GM21367 (cell line): ENCODE data around the gene GAREM1.
"Not testable (repeated sequence)": the region's sequence is repeated elsewhere in the genome, so short reads cannot be mapped to it uniquely, and the experiment has no call there.

Experiments
- ATAC-seq: cut with Tn5 transposase; IDR thresholded peaks from one replicate; pipeline ENCODE4 v1.9.1; 2021; ENCODE audit not compliant: unreplicated experiment

Gene GAREM1

DNA sequence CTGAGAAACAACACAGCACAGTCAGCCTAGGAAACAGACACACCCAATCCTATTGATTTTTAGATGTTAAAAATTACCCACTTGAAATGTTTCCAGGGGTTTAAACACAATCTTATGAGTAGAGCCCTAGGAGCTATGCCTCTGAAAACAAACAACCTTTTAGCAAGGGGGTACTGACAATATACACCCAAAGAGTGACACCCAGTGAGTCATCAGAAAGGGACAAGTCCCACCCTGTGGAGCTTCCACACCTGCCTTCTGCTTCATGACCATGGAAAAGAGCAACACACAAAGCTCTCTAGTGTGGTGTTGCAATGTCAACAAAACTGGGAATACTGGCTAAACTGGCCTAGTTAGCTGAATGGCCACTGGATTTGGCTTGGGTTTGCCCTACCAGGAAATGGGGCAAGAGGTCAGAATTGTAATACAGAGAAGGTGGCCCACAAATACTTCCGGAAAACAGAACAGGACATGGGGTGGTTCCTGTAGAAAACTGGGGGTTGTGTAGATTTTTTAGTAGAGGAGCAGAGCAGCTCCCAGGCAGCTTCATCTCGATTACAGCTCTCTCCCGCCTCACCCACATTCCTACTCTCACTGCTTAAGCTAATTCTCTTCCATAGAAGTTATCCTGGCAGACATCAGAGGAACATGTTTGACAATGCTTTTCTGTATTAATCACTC lies 98.2 kb downstream of the GAREM1 start:
- no peak for ATAC-seq

DNA sequence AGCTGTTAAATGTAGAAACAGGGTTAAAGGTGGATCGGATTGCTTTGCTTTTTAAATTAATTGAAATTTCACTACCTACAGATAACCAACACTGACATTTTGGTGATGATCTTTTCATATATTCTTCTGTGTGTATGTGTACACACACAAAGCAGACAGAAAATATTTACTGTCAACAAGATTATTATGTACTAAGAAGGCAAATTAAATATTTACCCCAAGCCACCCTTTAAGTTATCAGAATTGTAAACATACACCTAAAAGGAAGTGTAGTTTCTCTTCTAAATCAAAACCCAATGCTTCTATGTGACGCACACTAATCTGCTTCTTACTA lies 98.7 kb downstream of the GAREM1 start:
- ATAC-seq = no peak

DNA sequence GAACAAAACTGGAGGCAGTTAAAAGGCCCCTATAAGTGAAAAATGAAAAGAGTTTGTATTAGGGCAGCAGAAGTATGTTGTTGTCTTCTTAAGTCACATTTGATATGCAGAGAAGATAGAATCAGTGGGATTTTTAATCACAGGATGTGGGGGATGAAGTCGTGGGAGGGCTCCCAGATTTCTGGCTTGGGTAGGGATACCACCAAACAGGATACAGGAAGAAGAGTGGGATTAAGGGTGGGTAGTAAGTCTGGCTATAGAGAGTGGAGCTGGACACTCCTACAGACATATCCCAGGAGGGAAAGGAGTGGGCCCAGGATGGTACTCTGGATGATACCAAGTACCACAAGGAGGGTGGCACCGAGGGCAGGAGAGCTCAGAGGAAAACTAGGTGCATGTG lies 99.3 kb downstream of the GAREM1 start:
- no peak for ATAC-seq

DNA sequence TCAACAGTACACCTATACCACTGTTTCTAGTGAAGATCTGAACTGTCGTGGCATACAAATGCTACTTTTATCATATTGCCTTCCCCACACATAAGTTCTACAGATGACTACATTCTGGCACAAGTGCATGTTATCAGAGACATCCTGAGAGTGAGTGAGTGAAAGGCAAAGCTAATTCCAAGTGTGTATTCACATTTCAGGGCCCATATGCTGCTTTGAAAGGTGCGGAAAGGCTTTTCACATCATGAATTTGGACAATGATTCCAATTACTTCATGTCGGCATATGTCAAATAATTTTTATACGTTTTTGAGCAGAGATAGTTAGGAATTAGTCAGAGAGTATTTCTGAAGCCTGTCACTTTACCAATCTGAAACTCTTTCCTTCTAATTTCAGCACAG lies 101.7 kb downstream of the GAREM1 start:
- ATAC-seq = no peak

DNA sequence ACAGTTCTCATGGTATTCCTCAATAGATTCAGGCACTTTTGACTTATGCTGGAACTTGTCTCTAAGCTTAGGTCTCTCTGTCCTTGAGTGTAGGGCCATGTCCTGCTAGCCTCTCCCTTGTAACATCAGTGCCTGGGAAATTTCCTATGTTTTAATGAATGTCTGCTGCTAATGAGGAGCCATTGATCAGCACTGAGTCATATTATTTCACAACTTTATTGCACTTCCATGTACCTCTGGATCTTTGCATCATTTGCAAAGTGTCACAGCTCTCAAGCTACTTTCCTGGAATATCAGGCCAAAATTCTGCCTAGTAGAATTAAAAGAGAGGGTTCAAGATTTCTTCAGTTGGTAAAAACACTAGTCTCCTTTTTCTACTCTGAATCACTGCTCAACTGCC lies 102.5 kb downstream of the GAREM1 start:
- ATAC-seq = no peak

DNA sequence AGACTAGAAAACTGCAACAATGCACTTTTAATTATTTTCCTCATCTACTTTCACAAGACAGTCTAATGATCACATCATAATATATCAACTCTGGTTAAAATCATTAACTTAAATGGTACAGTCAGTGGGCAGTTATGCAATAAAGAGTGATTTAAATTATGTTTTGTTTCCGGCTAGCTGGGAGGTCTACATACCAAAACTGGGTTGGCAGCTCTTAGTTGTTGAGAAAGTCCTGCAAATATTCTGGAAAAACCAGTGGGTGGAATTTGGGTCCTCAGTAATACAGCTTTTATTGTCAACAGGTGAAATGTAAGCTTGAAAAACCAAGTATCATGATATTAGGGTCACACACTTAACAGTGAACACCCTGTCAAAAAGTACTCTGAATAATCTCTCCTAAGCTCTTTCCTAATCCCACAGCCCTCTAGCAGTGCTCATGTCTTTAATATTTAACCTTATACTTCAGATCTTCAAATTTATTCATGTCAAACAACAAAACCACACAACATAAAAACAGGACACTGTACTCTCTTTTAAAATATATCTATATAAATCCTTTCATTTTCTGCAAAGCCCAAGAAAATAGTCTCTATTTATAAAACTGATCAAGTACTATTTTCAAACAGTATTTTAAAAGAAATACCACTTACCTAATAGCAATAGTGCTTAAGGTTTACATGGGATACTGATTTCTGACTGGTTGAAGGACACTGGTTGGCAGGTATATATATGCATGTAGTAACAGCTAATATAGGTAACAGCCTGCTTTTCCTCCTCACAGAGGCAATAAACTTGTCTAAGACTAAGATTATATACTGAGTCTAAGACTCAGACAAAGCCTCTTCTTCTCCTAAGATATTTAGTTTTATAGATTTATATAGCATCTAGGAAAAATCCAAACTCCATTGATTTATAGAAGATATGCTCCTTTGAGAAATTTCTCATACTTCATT lies 103.8 kb downstream of the GAREM1 start:
- ATAC-seq = no peak

DNA sequence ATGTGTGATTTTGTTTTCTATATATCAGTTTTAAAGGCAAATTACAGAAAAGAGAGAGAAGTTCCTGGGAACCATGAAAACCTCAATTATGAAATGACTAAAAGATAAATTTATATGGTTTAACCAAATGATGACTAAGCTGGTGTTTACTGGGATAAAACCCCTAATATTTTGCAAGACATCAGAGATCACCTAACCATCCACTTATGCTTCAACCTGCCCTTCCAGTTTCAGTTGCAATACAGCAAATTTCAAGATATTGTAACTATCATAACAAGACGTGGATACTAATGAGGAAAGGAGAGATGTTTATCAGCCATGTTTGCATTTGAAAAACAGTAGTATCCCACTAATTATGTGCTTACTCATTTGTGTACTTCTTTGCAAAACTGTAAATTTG lies 108.2 kb downstream of the GAREM1 start:
- no peak for ATAC-seq

DNA sequence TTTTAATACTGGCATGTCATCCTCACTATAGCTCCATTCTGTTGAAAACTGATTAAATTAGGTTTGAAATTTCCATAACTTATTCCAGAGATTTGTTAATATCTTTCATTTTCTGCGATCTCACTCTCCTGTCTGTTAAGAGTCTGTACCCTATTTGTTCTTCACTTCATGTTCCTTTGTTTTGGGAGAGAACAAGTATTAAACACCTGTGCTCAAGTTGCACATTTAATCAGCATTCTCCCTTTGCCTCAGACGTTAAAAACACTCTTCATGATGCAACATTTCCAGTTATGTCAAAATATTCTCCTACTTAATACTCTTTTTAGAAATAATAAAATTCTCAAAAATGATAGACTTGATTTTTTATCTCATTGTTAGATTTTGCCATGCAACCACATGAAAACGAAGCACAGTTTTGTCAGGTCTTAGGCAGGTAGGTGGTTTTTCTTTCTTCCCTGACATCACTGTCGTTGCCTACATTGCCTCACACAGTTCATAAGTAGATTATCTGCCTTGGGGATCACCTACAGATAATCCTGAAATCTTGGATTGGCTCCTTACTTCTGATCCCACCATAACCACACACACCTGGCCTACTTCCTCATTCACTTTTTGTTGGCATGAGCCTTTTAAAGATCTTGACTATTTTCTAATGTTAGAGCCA lies 109.9 kb downstream of the GAREM1 start:
- no peak for ATAC-seq

DNA sequence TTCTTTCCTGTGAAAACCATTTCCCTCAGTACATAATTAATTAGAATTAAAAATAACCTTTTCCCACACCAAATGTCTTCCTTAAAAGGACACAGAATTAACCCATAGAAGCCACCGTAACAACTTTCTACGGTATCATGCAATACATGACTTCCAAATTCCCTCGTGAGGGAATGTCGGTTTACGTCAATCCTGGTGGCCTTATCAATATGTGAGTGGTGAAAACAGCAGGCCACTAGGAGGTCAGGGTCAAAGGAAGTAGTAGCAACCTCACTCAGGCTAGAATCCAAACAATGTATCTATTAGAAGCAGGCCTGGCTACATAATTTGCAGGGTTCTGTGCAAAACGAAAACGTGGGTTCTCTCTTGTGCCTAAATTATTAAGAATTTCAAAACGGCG lies 112.2 kb downstream of the GAREM1 start:
- ATAC-seq = no peak

DNA sequence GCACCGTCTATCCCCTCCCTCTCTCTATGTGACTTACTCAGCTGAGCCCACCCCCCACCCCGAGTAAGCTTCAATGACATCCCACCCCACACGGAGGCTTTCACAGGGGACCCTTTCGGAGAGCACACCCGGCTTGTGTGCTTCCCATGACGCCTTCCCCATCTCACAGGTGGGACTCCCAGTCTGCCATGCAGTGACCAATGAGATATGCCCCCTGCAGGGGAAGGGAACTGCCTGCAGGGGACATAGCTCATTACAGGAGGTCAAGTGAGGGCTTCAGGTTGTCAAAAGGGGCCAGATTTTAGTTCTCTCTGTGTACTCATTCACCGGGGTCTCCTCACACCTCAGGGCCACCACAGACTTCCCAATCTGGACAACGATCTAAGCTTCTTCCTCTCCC lies 112.6 kb downstream of the GAREM1 start:
- ATAC-seq = no peak

DNA sequence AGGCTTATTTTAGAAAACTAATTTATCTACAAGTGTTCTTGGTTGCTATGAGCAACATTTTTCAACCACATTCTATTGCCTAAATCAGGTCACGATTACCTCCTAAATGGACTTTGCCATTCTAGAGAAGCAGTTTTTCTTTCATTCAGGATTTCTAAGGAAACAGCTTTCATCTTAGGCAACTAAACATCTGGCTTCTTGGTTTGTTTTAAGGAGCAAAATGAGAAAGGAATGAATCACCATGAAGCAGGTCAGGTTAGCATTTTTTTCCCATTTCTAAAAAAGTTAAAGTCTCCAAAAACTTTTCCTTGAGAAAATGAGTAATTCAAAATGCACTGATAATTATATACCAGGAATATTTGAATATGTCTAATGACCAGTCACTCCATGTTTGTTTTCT lies 114.8 kb downstream of the GAREM1 start:
- no peak for ATAC-seq

DNA sequence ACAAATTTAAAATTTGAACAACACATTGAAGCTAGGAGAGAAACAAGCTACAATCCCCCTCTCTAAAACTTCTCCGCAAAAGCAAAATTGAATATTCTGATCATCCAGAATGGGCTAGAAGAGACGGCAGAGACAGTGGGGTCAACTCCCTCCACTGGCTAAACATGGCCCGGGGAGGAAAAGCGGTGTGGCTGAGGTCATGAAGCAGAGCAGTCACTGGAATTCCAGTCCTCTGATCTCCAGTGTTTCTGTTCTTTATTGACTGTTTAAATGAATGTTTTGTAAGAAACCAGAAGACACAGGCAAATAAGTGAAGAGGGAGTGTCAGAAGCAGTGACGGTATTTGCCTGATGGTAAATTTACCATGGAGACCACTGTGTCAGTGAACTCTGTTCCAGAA lies 116.2 kb downstream of the GAREM1 start:
- ATAC-seq = no peak

DNA sequence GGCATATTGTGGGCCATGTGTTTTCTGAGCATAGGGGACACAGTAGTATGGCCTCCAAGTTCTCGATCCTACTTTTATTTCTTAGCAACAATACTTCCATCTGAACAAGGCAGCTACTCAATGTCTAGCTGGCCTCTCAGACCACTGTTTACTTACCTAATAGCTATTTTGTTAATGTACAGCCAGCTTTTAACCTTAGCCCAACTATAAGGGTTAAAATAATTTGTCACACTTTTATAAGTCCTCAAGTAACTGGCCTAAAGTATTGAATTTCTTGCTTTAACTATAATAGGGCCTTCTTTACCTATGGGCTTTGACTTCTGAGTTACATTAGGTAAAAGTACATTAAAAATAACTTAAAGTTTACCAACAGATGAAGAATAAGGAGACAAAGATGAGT lies 117.4 kb downstream of the GAREM1 start:
- no peak for ATAC-seq

DNA sequence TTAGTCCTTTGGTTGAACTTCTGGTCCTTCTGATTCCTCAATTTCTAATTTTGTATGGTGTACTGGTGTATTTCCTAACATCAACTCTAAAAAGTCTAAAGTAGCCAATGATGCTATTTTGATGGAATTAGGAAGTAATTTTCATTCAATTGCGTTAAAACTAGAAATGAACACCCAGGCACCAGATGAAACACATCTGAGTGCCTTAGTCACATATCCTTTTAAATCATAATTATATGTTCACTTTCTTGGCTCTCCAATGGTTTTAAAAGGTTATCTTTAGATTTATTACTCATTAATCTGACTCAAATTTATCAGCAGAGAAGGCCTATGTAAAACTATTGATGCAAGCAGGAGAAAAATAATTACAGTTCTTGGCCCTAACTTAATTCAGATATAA lies 119.7 kb downstream of the GAREM1 start:
- ATAC-seq = no peak

DNA sequence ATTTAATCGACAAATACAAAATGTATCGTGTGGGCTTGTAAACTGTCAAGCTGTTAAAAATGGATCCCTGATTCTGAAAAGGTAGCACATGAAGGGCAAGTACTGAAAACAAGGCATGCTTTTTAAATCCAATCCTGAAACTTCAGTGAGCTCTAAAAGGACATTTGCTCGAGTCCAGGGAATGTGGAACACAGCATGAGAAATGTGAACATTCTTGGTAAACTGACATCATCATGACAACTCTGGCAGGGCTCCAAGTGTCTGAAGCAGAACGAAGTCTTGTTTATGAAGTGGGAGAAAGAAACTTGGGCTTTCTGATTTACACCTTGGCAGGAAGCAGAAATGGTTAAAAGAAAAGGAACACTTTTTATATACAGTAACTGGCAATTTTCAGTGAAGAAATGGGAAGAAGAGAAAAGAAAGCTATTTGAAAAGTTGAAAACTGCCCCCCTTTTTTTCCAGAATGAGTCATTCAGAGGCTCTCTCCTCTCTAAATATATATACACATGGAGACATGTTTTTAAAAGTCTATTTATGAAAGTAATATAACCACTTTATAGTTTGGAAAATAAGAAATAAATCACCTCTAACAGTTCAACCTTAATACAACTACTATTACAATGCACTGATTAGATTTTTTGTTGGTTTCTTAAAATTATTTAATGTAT lies 120.8 kb downstream of the GAREM1 start:
- no peak for ATAC-seq

DNA sequence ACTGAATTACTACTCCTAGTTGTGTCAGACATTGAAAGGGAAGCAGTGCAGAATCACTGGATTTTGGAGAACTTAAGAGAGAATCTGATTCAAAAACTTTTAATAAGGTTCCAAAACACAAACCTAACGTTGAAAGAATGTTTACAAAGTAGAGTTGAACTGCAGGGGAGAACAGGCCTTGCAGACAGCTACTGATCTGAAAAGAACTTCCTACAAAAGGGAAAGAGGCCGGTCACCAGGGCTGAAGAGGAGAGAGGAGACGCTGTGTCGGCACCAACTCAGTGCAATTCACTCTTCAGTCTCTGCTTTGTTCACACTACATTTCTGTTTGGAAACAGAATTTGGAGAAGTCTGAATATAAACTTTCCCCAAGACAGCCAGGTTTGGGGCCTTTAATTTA lies 124.0 kb downstream of the GAREM1 start:
- no peak for ATAC-seq

DNA sequence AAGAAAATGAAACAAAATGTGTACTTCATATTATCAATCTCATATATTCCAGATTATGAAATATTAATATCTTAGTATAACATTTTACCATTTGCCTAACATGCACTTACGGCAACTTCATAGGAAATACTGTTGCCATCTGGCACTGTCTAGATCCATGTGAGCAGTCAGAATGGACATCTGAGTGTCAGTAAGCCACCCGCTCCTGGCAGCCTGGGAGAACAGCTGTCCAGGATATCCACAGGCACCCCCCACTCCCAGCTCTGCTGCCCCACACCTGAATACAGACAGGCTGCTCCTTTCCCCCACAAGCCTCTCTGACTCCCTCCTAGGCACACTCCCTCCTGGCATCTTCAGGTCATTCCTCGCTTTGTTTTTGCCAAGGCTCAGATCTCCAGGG lies 127.0 kb downstream of the GAREM1 start:
- no peak for ATAC-seq

DNA sequence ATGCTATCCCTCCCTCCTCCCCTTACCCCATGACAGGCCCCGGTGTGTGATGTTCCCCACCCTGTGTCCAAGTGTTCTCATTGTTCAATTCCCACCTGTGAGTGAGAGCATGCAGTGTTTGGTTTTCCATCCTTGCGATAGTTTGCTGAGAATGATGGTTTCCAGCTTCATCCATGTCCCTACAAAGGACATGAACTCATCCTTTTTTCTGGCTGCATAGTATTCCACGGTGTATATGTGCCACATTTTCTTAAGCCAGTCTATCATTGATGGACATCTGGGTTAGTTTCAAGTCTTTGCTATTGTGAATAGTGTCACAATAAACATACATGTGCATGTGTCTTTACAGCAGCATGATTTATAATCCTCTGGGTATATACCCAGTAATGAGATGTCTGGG lies 129.6 kb downstream of the GAREM1 start:
- not testable (repeated sequence) for ATAC-seq

DNA sequence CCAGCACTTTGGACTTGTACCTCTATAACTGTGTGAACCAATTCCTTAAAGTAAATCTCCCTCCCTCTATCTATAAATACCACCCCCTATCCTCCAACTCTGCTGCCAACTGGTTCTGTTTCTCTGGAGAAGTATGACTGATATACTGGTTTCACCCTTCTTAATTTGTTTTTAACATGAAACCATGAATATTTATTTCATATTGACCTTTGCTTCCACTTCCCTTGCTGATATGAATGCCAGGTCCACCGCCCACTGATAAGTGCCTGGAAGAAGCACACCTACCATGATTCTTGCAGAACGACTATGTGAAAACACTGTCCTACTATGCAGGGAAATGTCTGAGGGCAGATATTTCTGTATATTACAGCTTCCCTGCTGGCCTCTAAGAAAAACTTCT lies 131.6 kb downstream of the GAREM1 start:
- ATAC-seq = no peak

DNA sequence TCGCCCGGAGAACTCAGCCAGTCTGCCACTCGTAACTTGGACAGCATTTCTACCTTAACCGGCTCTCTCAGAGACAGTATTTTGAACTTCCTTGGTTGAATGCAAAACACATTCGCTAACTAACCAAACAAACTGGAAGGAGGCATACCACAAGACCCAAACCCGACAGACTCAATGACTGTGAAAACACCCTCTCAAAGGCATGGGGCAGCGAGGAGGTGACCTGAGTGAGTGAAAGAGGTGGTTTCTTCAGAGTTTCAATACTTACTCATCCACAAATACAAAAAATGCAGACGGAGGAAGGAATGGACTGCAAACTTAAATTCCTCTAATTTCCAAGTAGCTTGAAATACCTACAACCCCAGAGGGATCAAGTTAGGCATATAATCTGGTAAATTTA lies 132.9 kb downstream of the GAREM1 start:
- no peak for ATAC-seq

DNA sequence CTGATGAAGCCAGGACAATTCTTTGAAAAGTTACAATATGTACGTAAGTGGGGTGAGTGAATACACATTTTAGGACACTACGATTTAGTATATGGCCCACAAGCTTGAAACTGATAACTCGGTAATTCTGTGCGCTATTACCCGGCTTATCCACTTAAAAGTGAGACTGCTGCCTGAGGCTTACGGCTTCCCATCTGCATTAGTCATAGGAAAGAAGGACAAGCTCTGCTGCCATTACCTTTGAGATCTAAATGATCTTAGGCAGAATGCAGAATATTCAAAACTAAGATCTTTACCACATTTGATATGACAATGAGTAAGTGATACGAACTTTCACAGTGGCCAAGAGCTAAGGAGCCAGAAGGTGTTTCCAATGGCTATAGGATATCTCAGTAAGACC lies 133.3 kb downstream of the GAREM1 start:
- ATAC-seq = no peak

DNA sequence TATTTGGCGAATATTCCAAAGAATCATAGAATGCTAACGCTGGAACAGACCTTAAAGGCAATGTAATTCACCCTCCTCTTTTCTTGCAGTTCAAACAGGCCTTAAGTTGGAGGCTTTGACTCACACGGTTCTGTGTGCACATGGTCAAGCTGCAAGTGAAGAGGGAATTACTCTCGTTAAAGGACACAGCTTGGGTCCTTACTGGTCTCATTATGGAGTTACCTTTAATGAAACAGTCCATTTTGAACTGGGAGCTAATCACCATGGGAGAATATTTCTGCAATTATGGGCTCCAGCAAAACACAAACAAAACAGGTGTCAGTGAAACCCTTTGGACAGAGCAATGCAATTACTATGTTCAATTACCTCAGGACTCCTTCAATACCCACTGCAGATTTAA lies 135.5 kb downstream of the GAREM1 start:
- ATAC-seq = no peak
